HCT116 (cell line): ENCODE measurements around the gene DPM2. TPM values are rescaled to one million over a fixed set of nuclear protein-coding genes. Genes with fewer than 3 reads are reported as not detected.

Experiments
- total RNA-seq: library from RNA; stranded (reverse); gene quantifications from one replicate; pipeline ENCODE4 v1.2.1, GENCODE V29; 2021; ENCODE audit not compliant: unreplicated experiment

The DPM2 gene
- total RNA-seq, 1 experiment from 2014 or later: 54.6 TPM

Other genes starting within 250 kb of the DPM2 start
- gene CFAP157, start 230.9 kb downstream of the DPM2 start, total RNA-seq: 0.22 TPM
- 21.8 TPM for gene PTRH1, start 222.2 kb downstream of the DPM2 start, total RNA-seq
- gene TTC16, start 221.8 kb downstream of the DPM2 start, total RNA-seq: not detected
- gene TOR2A, start 202.6 kb downstream of the DPM2 start, total RNA-seq: 12.0 TPM
- 1.3 TPM for gene SH2D3C, start 159.2 kb downstream of the DPM2 start, total RNA-seq
- gene CDK9, start 151.8 kb downstream of the DPM2 start, total RNA-seq: 102 TPM
- gene FPGS, start 135.0 kb downstream of the DPM2 start, total RNA-seq: 70.6 TPM
- gene ENG, start 83.2 kb downstream of the DPM2 start, total RNA-seq: 0.76 TPM
- gene AK1, start 60.2 kb downstream of the DPM2 start, total RNA-seq: 61.1 TPM
- gene ST6GALNAC6, start 38.3 kb downstream of the DPM2 start, total RNA-seq: 24.5 TPM
- gene ST6GALNAC4, start 20.8 kb downstream of the DPM2 start, total RNA-seq: 49.4 TPM
- 37.6 TPM for gene PIP5KL1, start 7.1 kb downstream of the DPM2 start, total RNA-seq
- 44.2 TPM for gene EEIG1, start 43.1 kb upstream of the DPM2 start, total RNA-seq
- gene NAIF1, start 129.5 kb upstream of the DPM2 start, total RNA-seq: 11.0 TPM
- 15.3 TPM for gene SLC25A25, start 130.4 kb upstream of the DPM2 start, total RNA-seq
- 148 TPM for gene PTGES2, start 189.9 kb upstream of the DPM2 start, total RNA-seq
- gene LCN2, start 211.6 kb upstream of the DPM2 start, total RNA-seq: 9.2 TPM
- 119 TPM for gene BBLN, start 222.4 kb upstream of the DPM2 start, total RNA-seq